K562 (cell line): ENCODE data around the gene NOS2. TPM values are rescaled to one million over a fixed set of nuclear protein-coding genes. Genes with fewer than 3 reads are reported as not detected.
A peak's percentile ranks its signal among the peaks of the same experiment; 100 is the strongest.

Experiments used
- ATAC-seq: fragments of 200-7000 bp; cut with Tn5 transposase; 3 replicates; pipeline ENCODE4 v1.9.1; 2020; ENCODE audit warnings: moderate library complexity
- BruUV-seq: library from RNA; stranded (reverse); fragments of 400-500 nt; replicated peaks from 2 replicates; lab custom pipeline; 2021; lab: Mats Ljungman, UMichigan
- CTCF ChIA-PET: fragments of 300-600 bp; formaldehyde crosslinking; extraction: SDS; loops from one replicate; lab custom pipeline; 2021; ENCODE audit warnings: low intra/inter-chr PET ratio; lab: Yijun Ruan, JAX
- POLR2A ChIA-PET: fragments of 300-600, 350-650 bp; sonication (Branson Sonifier 250); formaldehyde crosslinking; extraction: SDS; loops from one replicate; lab custom pipeline; 2021; ENCODE audit warnings: antibody characterized with exemption, inconsistent platforms; lab: Yijun Ruan, JAX
- DNase-seq, 4 experiments: peaks; one replicate each; pipeline versions ENCODE4 v3.0.0 to v3.0.0-alpha.2; 2011 to 2018; ENCODE audit warnings: low spot score in 3 of 4, mixed read lengths in 3 of 4; ENCODE audit errors: extremely low read depth in 1 of 4
- FAIRE-seq: peaks from 2 replicates; lab custom pipeline; 2011; peaks lifted over from hg19 to GRCh38; lab: Jason Lieb, UNC
- H2AFZ ChIP-seq: 2 replicates; pipeline ENCODE4 v1.6.0; 2011; ENCODE audit warnings: low read depth, low read length, control low read depth, inconsistent platforms
- H3K27ac ChIP-seq: fragments of 200-600 bp; 3 replicates; pipeline ENCODE4 v1.8.0; 2011; ENCODE audit warnings: low read depth, mild to moderate bottlenecking, control low read depth, inconsistent platforms, low read length, moderate library complexity, mixed read lengths; ENCODE audit errors: extremely low read depth
- H3K27me3 ChIP-seq, 2 experiments: fragments of 300-600 bp in 1 of 2; 2 replicates in 1 of 2; 3 replicates in 1 of 2; pipeline versions ENCODE4 v1.6.0 to v1.8.0; 2011; ENCODE audit warnings: inconsistent platforms in 2 of 2, low read length in 2 of 2, mild to moderate bottlenecking in 1 of 2, mixed read lengths in 1 of 2, moderate library complexity in 1 of 2; ENCODE audit not compliant: control insufficient read depth in 2 of 2, insufficient read depth in 2 of 2
- H3K36me3 ChIP-seq: fragments of 300-600 bp; 3 replicates; pipeline ENCODE4 v1.8.0; 2011; ENCODE audit warnings: mild to moderate bottlenecking, low read length, inconsistent platforms; ENCODE audit not compliant: control insufficient read depth, insufficient read depth
- H3K4me1 ChIP-seq, 2 experiments: fragments of 200-600 bp in 1 of 2; replicated peaks in 1 of 2; 2 replicates in 1 of 2; 3 replicates in 1 of 2; pipeline versions ENCODE4 v1.5.1 to v1.8.0; 2011; ENCODE audit warnings: inconsistent platforms in 2 of 2, low read length in 2 of 2, mild to moderate bottlenecking in 1 of 2, mixed read lengths in 1 of 2, moderate library complexity in 1 of 2; ENCODE audit not compliant: control insufficient read depth in 2 of 2, insufficient read depth in 2 of 2
- H3K4me2 ChIP-seq: 2 replicates; pipeline ENCODE4 v1.6.1; 2011; ENCODE audit warnings: low read length, control low read depth, inconsistent platforms, mixed read lengths; ENCODE audit not compliant: insufficient read depth
- H3K4me3 ChIP-seq: fragments of 200-600 bp; sonication (generic), shearing (Covaris generic); 2 replicates; pipeline ENCODE4 v1.5.1; 2016; ENCODE audit warnings: control low read depth, inconsistent platforms
- H3K79me2 ChIP-seq: fragments of 200-600 bp; 3 replicates; pipeline ENCODE4 v1.8.0; 2011; ENCODE audit warnings: low read length, inconsistent platforms; ENCODE audit not compliant: control insufficient read depth, insufficient read depth
- H3K9ac ChIP-seq, 2 experiments: 2 replicates each; pipeline versions ENCODE4 v1.6.0 to v1.6.1; 2011; ENCODE audit warnings: low read depth in 2 of 2, low read length in 2 of 2, control low read depth in 1 of 2, inconsistent platforms in 1 of 2, mild to moderate bottlenecking in 1 of 2, mixed read lengths in 1 of 2; ENCODE audit not compliant: insufficient read depth in 1 of 2
- H3K9me1 ChIP-seq: one replicate; pipeline ENCODE4 v1.6.0; 2011; ENCODE audit warnings: inconsistent platforms, mild to moderate bottlenecking, low read length, moderate library complexity; ENCODE audit not compliant: control insufficient read depth, insufficient read depth
- H3K9me3 ChIP-seq: replicated peaks from 2 replicates; pipeline ENCODE4 v1.5.1; 2011; ENCODE audit warnings: low read depth, low read length, inconsistent platforms; ENCODE audit not compliant: control insufficient read depth, insufficient read depth
- H4K20me1 ChIP-seq: replicated peaks from 2 replicates; pipeline ENCODE4 v1.6.1; 2011; ENCODE audit warnings: low read length, inconsistent platforms, mixed read lengths; ENCODE audit not compliant: control insufficient read depth, insufficient read depth
- CREBBP ChIP-seq: IDR thresholded peaks from one replicate; pipeline ENCODE4 v1.6.1; 2012; ENCODE audit warnings: low read depth, mild to moderate bottlenecking, control low read depth, inconsistent platforms, low read length
- LARP7 ChIP-seq: fragments of 450-650 bp; IDR thresholded peaks from 2 replicates; pipeline ENCODE4 v1.6.1; 2016
- SAP30 ChIP-seq: fragments of 200-600 bp; sonication (generic); IDR thresholded peaks from 2 replicates; pipeline ENCODE4 v1.6.1; 2012; ENCODE audit warnings: borderline replicate concordance, low read depth, mild to moderate bottlenecking, moderate library complexity, low read length, control low read depth, inconsistent platforms; ENCODE audit not compliant: insufficient read depth, poor library complexity, severe bottlenecking
- SIN3A ChIP-seq, 2 experiments: fragments of 150-350 bp in 1 of 2; IDR thresholded peaks; 2 replicates each; pipeline ENCODE4 v1.6.1; 2011 to 2016; ENCODE audit warnings: borderline replicate concordance in 2 of 2, low read depth in 2 of 2, low read length in 2 of 2, mild to moderate bottlenecking in 2 of 2, moderate library complexity in 2 of 2; ENCODE audit not compliant: control insufficient read depth in 1 of 2
- TRIM28 ChIP-seq: fragments of 450-650 bp; IDR thresholded peaks from 2 replicates; pipeline ENCODE4 v1.6.1; 2017
- ZNF134 ChIP-seq: fragments of 250-450 bp; sonication (Bioruptor Pico); conservative IDR thresholded peaks from 2 replicates; pipeline ENCODE4 v1.4.0; 2020
- ZNF253 ChIP-seq: fragments of 250-450 bp; sonication (Bioruptor Pico); conservative IDR thresholded peaks from 2 replicates; pipeline ENCODE4 v1.6.1; 2021; ENCODE audit warnings: mild to moderate bottlenecking
- ZNF408 ChIP-seq: fragments of 250-450 bp; sonication (Bioruptor Pico); IDR thresholded peaks from 2 replicates; pipeline ENCODE4 v1.4.0; 2020; ENCODE audit warnings: low read depth, mild to moderate bottlenecking, moderate library complexity
- ZNF57 ChIP-seq: fragments of 450-650 bp; formaldehyde crosslinking; IDR thresholded peaks from 2 replicates; pipeline ENCODE4 v1.4.0; 2020; ENCODE audit warnings: mild to moderate bottlenecking, moderate library complexity
- WGBS: fragments of 100-300 bp; shearing (Covaris generic); methylation state at CpG from one replicate; pipeline ENCODE4 v1.1.6; 2016; ENCODE audit warnings: low coverage, mixed read lengths; ENCODE audit not compliant: insufficient coverage; ENCODE audit errors: missing lambda C conversion rate; 5-methylcytosine and 5-hydroxymethylcytosine counted together
- in situ Hi-C: fragments of 300-500 bp; cut with MboI; formaldehyde crosslinking; loops from 4 replicates; pipeline ENCODE4 v1.15.0; 2018; ENCODE audit warnings: inconsistent platforms, mixed read lengths
- intact Hi-C: fragments of 100-400 bp; cut with micrococcal nuclease; formaldehyde crosslinking; loops from 2 replicates; pipeline ENCODE4 v1.14.2; 2022
- polyA plus RNA-seq, 8 experiments: library from polyadenylated mRNA; depleted of rRNA in 4 of 8; stranded (reverse) in 5 of 8; unstranded in 3 of 8; fragments of >200 nt; fragmentation: Nextera tagmentation in 2 of 8; fragmentation: Illumina TruSeq in 1 of 8; extraction: Ambion mirVana in 2 of 8; extraction: Trizol in 1 of 8; gene quantifications; 2 replicates each; pipeline versions ENCODE4 v1.2.1 to v1.2.3, GENCODE V29; 2011 to 2014; ENCODE audit warnings: inconsistent platforms in 1 of 8, missing spikeins in 1 of 8
- total RNA-seq, 7 experiments: library from RNA; depleted of rRNA in 6 of 7; stranded (reverse); fragments of >200 nt in 6 of 7; fragmentation: Illumina TruSeq in 2 of 7; extraction: Trizol in 2 of 7; gene quantifications; 2 replicates each; pipeline versions ENCODE4 v1.2.1 to v1.2.3, GENCODE V29; 2011 to 2021; ENCODE audit warnings: low replicate concordance in 1 of 7
- TF ChIP-seq, protein P1 (sequence below): sonication (generic); formaldehyde crosslinking; IDR thresholded peaks from 2 replicates; pipeline ENCODE4 v1.8.0; 2022; ENCODE audit warnings: mild to moderate bottlenecking, missing genetic modification reagents
- TF ChIP-seq, protein P2 (sequence below): fragments of 450-650 bp; formaldehyde crosslinking; IDR thresholded peaks from 2 replicates; pipeline ENCODE4 v1.4.0; 2022; ENCODE audit warnings: missing genetic modification characterization
- TF ChIP-seq, protein P3 (sequence below): sonication (generic); formaldehyde crosslinking; IDR thresholded peaks from 2 replicates; pipeline ENCODE4 v1.8.0; 2022; ENCODE audit warnings: missing genetic modification reagents, mild to moderate bottlenecking, borderline replicate concordance

Gene NOS2
- total and polyA plus RNA-seq, 9 of the 15 experiments (the other 6 are each of a cell fraction or from before 2014, with no cell fraction given): not detected

DNA sequence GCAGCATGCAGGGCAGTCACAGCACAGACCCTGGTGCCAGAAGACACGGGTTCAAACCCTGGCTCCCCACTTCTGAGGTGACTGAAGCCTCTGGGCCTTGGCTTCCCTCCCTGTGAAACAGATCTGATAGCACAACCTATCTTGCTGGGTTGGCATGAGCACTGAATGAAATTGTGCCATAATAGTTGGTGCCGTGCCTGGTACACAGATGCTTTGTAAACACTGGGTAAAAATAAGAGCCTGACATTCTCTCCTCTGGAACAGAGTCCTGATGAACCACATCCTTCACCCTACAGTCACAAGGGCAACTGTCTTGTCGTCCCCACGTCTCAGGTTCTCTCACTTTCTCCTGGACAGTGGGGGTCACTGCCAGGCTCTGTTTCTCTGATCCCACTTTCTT lies 35.7 kb downstream of the NOS2 start (continued):
- no peak for TF ChIP-seq ZNF134 (CRISPR knock-in tag)

DNA sequence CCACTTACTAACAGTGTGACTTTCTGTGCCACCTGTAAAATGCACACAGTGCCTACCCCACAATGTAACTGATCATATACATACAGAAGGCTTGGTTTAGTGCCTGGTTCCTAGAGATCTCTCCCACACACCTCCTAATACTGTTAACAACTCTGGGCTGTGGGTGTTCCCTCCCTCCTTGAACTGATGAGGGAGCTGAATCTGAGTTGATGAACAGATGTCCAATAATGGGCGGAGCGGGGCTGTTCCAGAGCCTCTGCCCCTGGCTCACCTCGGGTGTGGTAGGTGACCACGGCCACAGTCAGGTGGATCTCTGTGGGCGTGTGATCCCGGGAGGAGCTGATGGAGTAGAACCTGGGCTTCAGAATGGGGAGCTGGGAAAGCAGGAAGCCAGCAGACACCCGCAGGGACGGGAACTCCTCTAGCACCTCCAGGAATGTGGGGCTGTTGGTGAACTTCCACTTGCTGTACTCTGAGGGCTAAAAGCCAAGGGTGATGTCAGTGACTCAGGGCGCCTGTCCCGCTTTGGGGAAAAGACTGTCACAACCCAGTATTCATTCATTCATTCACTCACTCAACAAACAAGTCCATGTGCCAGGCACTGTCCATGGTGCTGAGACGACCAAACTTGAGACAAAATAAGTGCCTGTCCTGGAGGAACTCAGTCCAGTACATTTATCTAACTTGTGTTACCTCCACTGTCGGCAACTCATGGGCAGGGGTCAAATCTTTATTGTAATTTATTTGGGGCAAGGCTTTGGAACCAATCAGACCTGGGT lies 37.6 kb downstream of the NOS2 start:
- no peak overlapping the region for H3K4me2 ChIP-seq
- POLR2A ChIA-PET: no interaction called here
- no peak overlapping the region for H3K4me3 ChIP-seq
- H3K27ac ChIP-seq: no peak overlapping the region
- ATAC-seq (no peak), DNase-seq (peak in 1 of 4 experiments; percentile 62), FAIRE-seq (peak; percentile 77)
- peaks cover 7 to 39% of the 10 kb centered on the region in 2 experiments; a peak in 4 of 5 replicates for H3K27me3 ChIP-seq
- H3K36me3 ChIP-seq: no peaks in the 10 kb centered on the region
- no peaks in the 10 kb centered on the region for H3K9me3 ChIP-seq
- CTCF ChIA-PET: interaction anchor here (1.2 to 1.5 kb wide), 2 partner anchors 117 to 489 kb away, joined by 4 to 5 read pairs; no protein-coding TSS in a partner anchor
- intact Hi-C loops (loop anchor here (5.0 kb wide), 2 partner anchors 45 to 490 kb away; no protein-coding TSS in a partner anchor), in situ Hi-C loops (loop anchor here (5.0 kb wide), 2 partner anchors 105 to 115 kb away; no protein-coding TSS in a partner anchor)
- H4K20me1 ChIP-seq: peaks cover 9% of the 10 kb centered on the region; the same call in 1 of the 2 replicates
- BruUV-seq: no TSS peak
- H3K79me2 ChIP-seq: no peaks in the 10 kb centered on the region
- H3K9me1 ChIP-seq: no peaks in the 10 kb centered on the region
- under 1% methylated on average over 12 of the region's 12 CpGs for WGBS
- no peak overlapping the region for H3K9ac ChIP-seq
- peaks cover 0 to 8% of the 10 kb centered on the region in 2 experiments; a peak in 3 of 5 replicates for H3K4me1 ChIP-seq
- no peak overlapping the region for H2AFZ ChIP-seq
- TF ChIP-seq ZNF408: no peak
- peak; percentile 65 for TF ChIP-seq SAP30
- TF ChIP-seq, protein P1, sequence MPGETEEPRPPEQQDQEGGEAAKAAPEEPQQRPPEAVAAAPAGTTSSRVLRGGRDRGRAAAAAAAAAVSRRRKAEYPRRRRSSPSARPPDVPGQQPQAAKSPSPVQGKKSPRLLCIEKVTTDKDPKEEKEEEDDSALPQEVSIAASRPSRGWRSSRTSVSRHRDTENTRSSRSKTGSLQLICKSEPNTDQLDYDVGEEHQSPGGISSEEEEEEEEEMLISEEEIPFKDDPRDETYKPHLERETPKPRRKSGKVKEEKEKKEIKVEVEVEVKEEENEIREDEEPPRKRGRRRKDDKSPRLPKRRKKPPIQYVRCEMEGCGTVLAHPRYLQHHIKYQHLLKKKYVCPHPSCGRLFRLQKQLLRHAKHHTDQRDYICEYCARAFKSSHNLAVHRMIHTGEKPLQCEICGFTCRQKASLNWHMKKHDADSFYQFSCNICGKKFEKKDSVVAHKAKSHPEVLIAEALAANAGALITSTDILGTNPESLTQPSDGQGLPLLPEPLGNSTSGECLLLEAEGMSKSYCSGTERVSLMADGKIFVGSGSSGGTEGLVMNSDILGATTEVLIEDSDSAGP (CRISPR knock-in tag): no peak
- no peak for TF ChIP-seq ZNF57 (CRISPR knock-in tag)
- TF ChIP-seq SIN3A (IDR thresholded peaks at IDR 0.05; ENCODE audit: borderline replicate concordance in 2 of 2, control insufficient read depth in 1 of 2, low read depth in 2 of 2, low read length in 2 of 2): peak in 1 of 2 experiments; percentile 84; a peak in 1 of 4 replicates
- no peak for TF ChIP-seq LARP7
- no peak for TF ChIP-seq CREBBP
- TF ChIP-seq, protein P2, sequence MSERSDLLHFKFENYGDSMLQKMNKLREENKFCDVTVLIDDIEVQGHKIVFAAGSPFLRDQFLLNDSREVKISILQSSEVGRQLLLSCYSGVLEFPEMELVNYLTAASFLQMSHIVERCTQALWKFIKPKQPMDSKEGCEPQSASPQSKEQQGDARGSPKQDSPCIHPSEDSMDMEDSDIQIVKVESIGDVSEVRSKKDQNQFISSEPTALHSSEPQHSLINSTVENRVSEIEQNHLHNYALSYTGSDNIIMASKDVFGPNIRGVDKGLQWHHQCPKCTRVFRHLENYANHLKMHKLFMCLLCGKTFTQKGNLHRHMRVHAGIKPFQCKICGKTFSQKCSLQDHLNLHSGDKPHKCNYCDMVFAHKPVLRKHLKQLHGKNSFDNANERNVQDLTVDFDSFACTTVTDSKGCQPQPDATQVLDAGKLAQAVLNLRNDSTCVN: no peak
- no peak for TF ChIP-seq TRIM28
- no peak for TF ChIP-seq ZNF253 (CRISPR knock-in tag)
- TF ChIP-seq, protein P3, sequence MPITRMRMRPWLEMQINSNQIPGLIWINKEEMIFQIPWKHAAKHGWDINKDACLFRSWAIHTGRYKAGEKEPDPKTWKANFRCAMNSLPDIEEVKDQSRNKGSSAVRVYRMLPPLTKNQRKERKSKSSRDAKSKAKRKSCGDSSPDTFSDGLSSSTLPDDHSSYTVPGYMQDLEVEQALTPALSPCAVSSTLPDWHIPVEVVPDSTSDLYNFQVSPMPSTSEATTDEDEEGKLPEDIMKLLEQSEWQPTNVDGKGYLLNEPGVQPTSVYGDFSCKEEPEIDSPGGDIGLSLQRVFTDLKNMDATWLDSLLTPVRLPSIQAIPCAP: no peak
